Measurements from ENCODE around the gene TTLL11. TPM values are rescaled to one million over a fixed set of nuclear protein-coding genes. Genes with fewer than 3 reads are reported as not detected.

The TTLL11 gene
- total RNA-seq, 4 donors from 2014 or later: 3.0 to 9.9 (median 7.4) TPM

DNA sequence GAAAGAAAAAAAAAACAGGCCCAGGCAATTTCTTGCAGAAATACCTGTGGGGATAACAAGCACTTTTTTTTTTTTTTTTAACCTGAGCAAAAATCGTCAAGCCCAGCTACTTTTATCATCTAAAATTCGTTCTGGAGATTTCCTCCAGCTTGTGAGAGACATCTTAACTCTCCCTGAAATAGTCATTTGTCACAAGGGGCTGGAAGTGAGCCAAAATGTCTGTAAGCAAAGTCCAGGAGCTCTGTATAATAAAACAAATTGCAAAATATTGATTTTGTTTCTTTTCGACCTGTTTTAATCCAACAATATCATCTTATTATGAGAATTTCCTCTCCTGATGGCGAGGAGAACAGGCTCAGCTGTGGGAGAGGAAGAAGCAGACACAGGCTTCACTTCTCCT is 168.4 kb downstream of the TTLL11 start:
- no peaks in the 10 kb centered on the region for H3K4me1 ChIP-seq
- H3K36me3 ChIP-seq: peaks cover 0 to 4% (median 0%) of the 10 kb centered on the region in 3 donors
- no peaks in the 10 kb centered on the region for H3K27me3 ChIP-seq
- no peak overlapping the region for H3K27ac ChIP-seq
- no peaks in the 10 kb centered on the region for H3K9me3 ChIP-seq
- no peak overlapping the region for H3K4me3 ChIP-seq
- TF ChIP-seq CTCF (IDR thresholded peaks at IDR 0.05) (no peak), POLR2A (IDR thresholded peaks at IDR 0.05) (no peak)
- DNase-seq: no peak

- no peaks in the 10 kb centered on the region for H3K4me1 ChIP-seq
- DNase-seq: no peak
- H3K27ac ChIP-seq: no peak overlapping the region
- H3K36me3 ChIP-seq: peaks cover 0 to 3% (median 0%) of the 10 kb centered on the region in 3 donors
- TF ChIP-seq CTCF (IDR thresholded peaks at IDR 0.05) (no peak), POLR2A (IDR thresholded peaks at IDR 0.05) (no peak)
- no peaks in the 10 kb centered on the region for H3K27me3 ChIP-seq
- no peak overlapping the region for H3K4me3 ChIP-seq
- no peaks in the 10 kb centered on the region for H3K9me3 ChIP-seq
These were observed 171.7 kb downstream of the TTLL11 start for GRCh38 chr9:121921444-121921843.

- TF ChIP-seq CTCF (IDR thresholded peaks at IDR 0.05): no peak
- no peak for TF ChIP-seq POLR2A (IDR thresholded peaks at IDR 0.05)
- Histone ChIP-seq H3K9me3 (no peaks in the 10 kb centered on the region), H3K27me3 (no peaks in the 10 kb centered on the region), H3K27ac (no peak overlapping the region), H3K4me1 (no peaks in the 10 kb centered on the region), H3K4me3 (no peak overlapping the region), H3K36me3 (no peaks in the 10 kb centered on the region)
- DNase-seq: no peak
These were observed 175.5 kb downstream of the TTLL11 start for GRCh38 chr9:121917375-121918335.

DNA sequence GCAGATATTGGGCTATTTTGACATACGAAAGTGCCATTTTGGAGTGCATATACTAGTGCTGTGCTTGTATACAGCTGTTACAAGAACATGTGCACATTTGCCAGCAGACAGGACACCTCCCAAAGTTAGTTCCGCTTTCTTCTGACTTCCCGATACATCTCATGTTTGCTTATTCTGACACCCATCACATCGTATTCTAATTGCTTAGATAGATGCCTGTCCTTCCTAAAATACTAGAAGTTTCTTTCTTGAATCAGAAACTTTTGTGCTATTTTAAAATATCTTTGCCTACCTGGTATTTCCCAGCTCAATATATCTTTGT is 177.8 kb downstream of the TTLL11 start:
- TF ChIP-seq POLR2A (IDR thresholded peaks at IDR 0.05) (no peak), CTCF (IDR thresholded peaks at IDR 0.05) (no peak)
- Histone ChIP-seq H3K9me3 (no peaks in the 10 kb centered on the region), H3K4me3 (no peak overlapping the region), H3K36me3 (no peaks in the 10 kb centered on the region), H3K27ac (no peak overlapping the region), H3K4me1 (no peaks in the 10 kb centered on the region), H3K27me3 (no peaks in the 10 kb centered on the region)
- DNase-seq: no peak

- Histone ChIP-seq H3K4me3 (no peak overlapping the region), H3K27ac (no peak overlapping the region), H3K9me3 (no peaks in the 10 kb centered on the region), H3K27me3 (no peaks in the 10 kb centered on the region), H3K36me3 (no peaks in the 10 kb centered on the region), H3K4me1 (no peaks in the 10 kb centered on the region)
- TF ChIP-seq CTCF (IDR thresholded peaks at IDR 0.05): no peak
- TF ChIP-seq POLR2A (IDR thresholded peaks at IDR 0.05): no peak
- no peak for DNase-seq
These were observed 178.4 kb downstream of the TTLL11 start for GRCh38 chr9:121914604-121915303.

Data from Peyer's patch (tissue), 4 donors.